GM23338 (cell line): ENCODE measurements around the gene DYSF.

Source experiments
- EZH2 ChIP-seq: fragments of 200-600 bp; sonication (generic); IDR thresholded peaks from one replicate; pipeline ENCODE4 v1.8.0; 2017; ENCODE audit warnings: antibody characterized with exemption, mild to moderate bottlenecking, low read depth; ENCODE audit not compliant: unreplicated experiment
- EZH2phosphoT487 ChIP-seq: fragments of 200-600 bp; sonication (generic); IDR thresholded peaks from one replicate; pipeline ENCODE4 v1.8.1; 2018; ENCODE audit warnings: antibody characterized with exemption; ENCODE audit not compliant: unreplicated experiment
- JUNB ChIP-seq: IDR thresholded peaks from one replicate; pipeline ENCODE4 v1.6.1; 2016; ENCODE audit warnings: antibody characterized with exemption; ENCODE audit not compliant: unreplicated experiment
- TF ChIP-seq, protein P1 (sequence below), 2 experiments: fragments of 200-600 bp in 1 of 2; sonication (generic) in 1 of 2; conservative IDR thresholded peaks; 2 replicates each; pipeline versions ENCODE4 v1.5.1 to v1.6.1; 2016 to 2017; ENCODE audit warnings: antibody characterized with exemption in 2 of 2, low read depth in 2 of 2, mild to moderate bottlenecking in 2 of 2, moderate library complexity in 1 of 2
- TF ChIP-seq, protein P2 (sequence below): IDR thresholded peaks from one replicate; pipeline ENCODE4 v1.6.1; 2018; ENCODE audit warnings: antibody characterized with exemption; ENCODE audit not compliant: unreplicated experiment

DNA sequence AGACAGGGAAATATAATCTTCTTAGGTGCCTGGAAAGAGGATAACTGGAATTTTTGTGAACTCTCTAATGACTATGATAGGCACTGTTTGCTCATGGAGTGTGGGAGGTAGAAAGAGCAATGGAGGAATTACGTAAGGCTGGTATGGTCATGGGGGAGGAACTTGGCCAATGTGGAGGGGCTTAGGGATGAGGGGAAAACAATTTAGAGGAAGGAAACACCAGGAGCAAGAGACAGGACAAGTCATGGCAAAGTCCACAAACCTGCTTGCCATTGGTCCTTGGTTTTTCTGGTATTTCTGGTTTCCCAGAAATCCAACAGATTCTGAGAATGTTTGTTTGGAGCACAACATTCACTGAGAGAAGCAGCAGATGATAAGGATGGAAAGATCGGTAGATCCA, 274.2 kb downstream of the DYSF start:
- TF ChIP-seq, protein P1, sequence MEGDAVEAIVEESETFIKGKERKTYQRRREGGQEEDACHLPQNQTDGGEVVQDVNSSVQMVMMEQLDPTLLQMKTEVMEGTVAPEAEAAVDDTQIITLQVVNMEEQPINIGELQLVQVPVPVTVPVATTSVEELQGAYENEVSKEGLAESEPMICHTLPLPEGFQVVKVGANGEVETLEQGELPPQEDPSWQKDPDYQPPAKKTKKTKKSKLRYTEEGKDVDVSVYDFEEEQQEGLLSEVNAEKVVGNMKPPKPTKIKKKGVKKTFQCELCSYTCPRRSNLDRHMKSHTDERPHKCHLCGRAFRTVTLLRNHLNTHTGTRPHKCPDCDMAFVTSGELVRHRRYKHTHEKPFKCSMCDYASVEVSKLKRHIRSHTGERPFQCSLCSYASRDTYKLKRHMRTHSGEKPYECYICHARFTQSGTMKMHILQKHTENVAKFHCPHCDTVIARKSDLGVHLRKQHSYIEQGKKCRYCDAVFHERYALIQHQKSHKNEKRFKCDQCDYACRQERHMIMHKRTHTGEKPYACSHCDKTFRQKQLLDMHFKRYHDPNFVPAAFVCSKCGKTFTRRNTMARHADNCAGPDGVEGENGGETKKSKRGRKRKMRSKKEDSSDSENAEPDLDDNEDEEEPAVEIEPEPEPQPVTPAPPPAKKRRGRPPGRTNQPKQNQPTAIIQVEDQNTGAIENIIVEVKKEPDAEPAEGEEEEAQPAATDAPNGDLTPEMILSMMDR (conservative IDR thresholded peaks at IDR 0.05; ENCODE audit: low read depth in 2 of 2), result no peak
- TF ChIP-seq, protein P2, sequence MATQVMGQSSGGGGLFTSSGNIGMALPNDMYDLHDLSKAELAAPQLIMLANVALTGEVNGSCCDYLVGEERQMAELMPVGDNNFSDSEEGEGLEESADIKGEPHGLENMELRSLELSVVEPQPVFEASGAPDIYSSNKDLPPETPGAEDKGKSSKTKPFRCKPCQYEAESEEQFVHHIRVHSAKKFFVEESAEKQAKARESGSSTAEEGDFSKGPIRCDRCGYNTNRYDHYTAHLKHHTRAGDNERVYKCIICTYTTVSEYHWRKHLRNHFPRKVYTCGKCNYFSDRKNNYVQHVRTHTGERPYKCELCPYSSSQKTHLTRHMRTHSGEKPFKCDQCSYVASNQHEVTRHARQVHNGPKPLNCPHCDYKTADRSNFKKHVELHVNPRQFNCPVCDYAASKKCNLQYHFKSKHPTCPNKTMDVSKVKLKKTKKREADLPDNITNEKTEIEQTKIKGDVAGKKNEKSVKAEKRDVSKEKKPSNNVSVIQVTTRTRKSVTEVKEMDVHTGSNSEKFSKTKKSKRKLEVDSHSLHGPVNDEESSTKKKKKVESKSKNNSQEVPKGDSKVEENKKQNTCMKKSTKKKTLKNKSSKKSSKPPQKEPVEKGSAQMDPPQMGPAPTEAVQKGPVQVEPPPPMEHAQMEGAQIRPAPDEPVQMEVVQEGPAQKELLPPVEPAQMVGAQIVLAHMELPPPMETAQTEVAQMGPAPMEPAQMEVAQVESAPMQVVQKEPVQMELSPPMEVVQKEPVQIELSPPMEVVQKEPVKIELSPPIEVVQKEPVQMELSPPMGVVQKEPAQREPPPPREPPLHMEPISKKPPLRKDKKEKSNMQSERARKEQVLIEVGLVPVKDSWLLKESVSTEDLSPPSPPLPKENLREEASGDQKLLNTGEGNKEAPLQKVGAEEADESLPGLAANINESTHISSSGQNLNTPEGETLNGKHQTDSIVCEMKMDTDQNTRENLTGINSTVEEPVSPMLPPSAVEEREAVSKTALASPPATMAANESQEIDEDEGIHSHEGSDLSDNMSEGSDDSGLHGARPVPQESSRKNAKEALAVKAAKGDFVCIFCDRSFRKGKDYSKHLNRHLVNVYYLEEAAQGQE, result no peak
- TF ChIP-seq EZH2, result no peak
- TF ChIP-seq JUNB, result no peak
- no peak for TF ChIP-seq EZH2phosphoT487
